Fibroblast of skin of right quadriceps (primary cell): ENCODE measurements around the gene NUP188.

ENCODE experiments used
- DNase-seq: peaks from one replicate; pipeline ENCODE4 v3.0.0-alpha.2; 2013

NUP188 gene

GRCh38 chr9:129008986-129009583 is 61.6 kb downstream of the NUP188 start:
- DNase-seq = no peak

- no peak for DNase-seq
These were observed 62.2 kb downstream of the NUP188 start for GRCh38 chr9:129009584-129010141.

GRCh38 chr9:129010267-129010975 is 62.9 kb downstream of the NUP188 start:
- no peak for DNase-seq

- no peak for DNase-seq
These were observed 63.7 kb downstream of the NUP188 start for GRCh38 chr9:129011170-129011569.

GRCh38 chr9:129011761-129012181 is 64.3 kb downstream of the NUP188 start:
- no peak for DNase-seq

GRCh38 chr9:129012343-129012742 is 64.8 kb downstream of the NUP188 start:
- DNase-seq = no peak

GRCh38 chr9:129012893-129013448 is 65.5 kb downstream of the NUP188 start:
- DNase-seq = no peak

- no peak for DNase-seq
These were observed 66.2 kb downstream of the NUP188 start for GRCh38 chr9:129013674-129014073.

GRCh38 chr9:129014124-129014523 is 66.6 kb downstream of the NUP188 start:
- no peak for DNase-seq

- DNase-seq = no peak
These were observed 67.1 kb downstream of the NUP188 start for GRCh38 chr9:129014608-129015007.

GRCh38 chr9:129021091-129021490 is 73.6 kb downstream of the NUP188 start:
- DNase-seq = no peak

GRCh38 chr9:129022037-129022436 is 74.5 kb downstream of the NUP188 start:
- no peak for DNase-seq

- peak; percentile 60 for DNase-seq
These were observed 75.8 kb downstream of the NUP188 start for GRCh38 chr9:129023036-129023907.

GRCh38 chr9:129023908-129024233 is 76.4 kb downstream of the NUP188 start:
- DNase-seq = no peak

GRCh38 chr9:129026442-129027223 is 79.1 kb downstream of the NUP188 start:
- no peak for DNase-seq

GRCh38 chr9:129027224-129027684 is 79.8 kb downstream of the NUP188 start:
- no peak for DNase-seq

- DNase-seq = peak; percentile 22
These were observed 80.2 kb downstream of the NUP188 start for GRCh38 chr9:129027685-129028191.

GRCh38 chr9:129028192-129028966 is 80.9 kb downstream of the NUP188 start, which contains the start of gene SH3GLB2:
Gene SH3GLB2, minus strand, starts transcription at chr9:129028331. Its CDS starts 177 bp downstream, at chr9:129028154.
- peak; percentile 92 for DNase-seq

- DNase-seq = no peak
These were observed 82.7 kb downstream of the NUP188 start for GRCh38 chr9:129030191-129030590.

- DNase-seq = no peak
These were observed 84.0 kb downstream of the NUP188 start for GRCh38 chr9:129031514-129031913.

- no peak for DNase-seq
These were observed 85.2 kb downstream of the NUP188 start for GRCh38 chr9:129032541-129033159.
